H9 (cell line): ENCODE measurements around the gene ZNF76. TPM values are rescaled to one million over a fixed set of nuclear protein-coding genes. Genes with fewer than 3 reads are reported as not detected.

Experiments used
- DNase-seq: peaks from one replicate; pipeline ENCODE4 v3.0.0-alpha.2; 2017
- H2AFZ ChIP-seq: one replicate; pipeline ENCODE4 v1.6.1; 2013; ENCODE audit warnings: mild to moderate bottlenecking, low read length, control low read depth, moderate library complexity
- H2AK5ac ChIP-seq: 2 replicates; pipeline ENCODE4 v1.6.1; 2013; ENCODE audit warnings: low read length, control low read depth, mixed read lengths; ENCODE audit not compliant: insufficient read length
- H2BK120ac ChIP-seq: one replicate; pipeline ENCODE4 v1.6.1; 2013; ENCODE audit warnings: low read depth, mild to moderate bottlenecking, low read length, control low read depth, inconsistent platforms; ENCODE audit not compliant: poor library complexity, severe bottlenecking
- H2BK12ac ChIP-seq: 2 replicates; pipeline ENCODE4 v1.6.1; 2013; ENCODE audit warnings: low read length, control low read depth, mixed read lengths, low read depth; ENCODE audit not compliant: insufficient read length
- H2BK15ac ChIP-seq: 2 replicates; pipeline ENCODE4 v1.6.1; 2013; ENCODE audit warnings: low read depth, low read length, control low read depth
- H2BK20ac ChIP-seq: one replicate; pipeline ENCODE4 v1.6.1; 2013; ENCODE audit warnings: low read depth, mild to moderate bottlenecking, low read length, control low read depth, inconsistent platforms; ENCODE audit not compliant: poor library complexity, severe bottlenecking
- H2BK5ac ChIP-seq: 2 replicates; pipeline ENCODE4 v1.6.1; 2013; ENCODE audit warnings: low read length, control low read depth, mixed read lengths; ENCODE audit not compliant: insufficient read length
- H3K14ac ChIP-seq: 2 replicates; pipeline ENCODE4 v1.6.1; 2013; ENCODE audit warnings: low read length, control low read depth; ENCODE audit not compliant: insufficient read depth
- H3K18ac ChIP-seq: 2 replicates; pipeline ENCODE4 v1.6.1; 2013; ENCODE audit warnings: low read depth, mild to moderate bottlenecking, mixed read lengths, low read length, control low read depth; ENCODE audit not compliant: insufficient read length
- H3K23ac ChIP-seq: 2 replicates; pipeline ENCODE4 v1.6.1; 2013; ENCODE audit warnings: low read length, control low read depth, mixed read lengths, low read depth; ENCODE audit not compliant: insufficient read length
- H3K23me2 ChIP-seq: 2 replicates; pipeline ENCODE4 v1.6.1; 2013; ENCODE audit warnings: low read depth, mild to moderate bottlenecking, mixed read lengths, low read length, control low read depth; ENCODE audit not compliant: insufficient read length, poor library complexity, severe bottlenecking
- H3K27ac ChIP-seq: 2 replicates; pipeline ENCODE4 v1.5.1; 2013; ENCODE audit warnings: low read length, control low read depth, mixed read lengths, low read depth; ENCODE audit not compliant: insufficient read length
- H3K27me3 ChIP-seq: 2 replicates; pipeline ENCODE4 v1.6.1; 2013; ENCODE audit warnings: low read length, control low read depth, inconsistent platforms; ENCODE audit not compliant: insufficient read depth
- H3K4ac ChIP-seq: 2 replicates; pipeline ENCODE4 v1.6.1; 2013; ENCODE audit warnings: low read depth, mild to moderate bottlenecking, control low read depth, inconsistent platforms, low read length, moderate library complexity
- H3K4me1 ChIP-seq: 2 replicates; pipeline ENCODE4 v1.6.1; 2013; ENCODE audit warnings: low read length, control low read depth, inconsistent platforms; ENCODE audit not compliant: insufficient read depth
- H3K4me2 ChIP-seq: 2 replicates; pipeline ENCODE4 v1.6.1; 2013; ENCODE audit warnings: low read length, control low read depth, mixed read lengths; ENCODE audit not compliant: insufficient read length, insufficient read depth
- H3K56ac ChIP-seq: 2 replicates; pipeline ENCODE4 v1.6.1; 2013; ENCODE audit warnings: low read depth, mild to moderate bottlenecking, mixed read lengths, low read length, control low read depth; ENCODE audit not compliant: insufficient read length
- H3K79me1 ChIP-seq: 2 replicates; pipeline ENCODE4 v1.6.1; 2013; ENCODE audit warnings: low read depth, mild to moderate bottlenecking, moderate library complexity, low read length, control low read depth, inconsistent platforms; ENCODE audit not compliant: insufficient read depth, poor library complexity, severe bottlenecking
- H3K79me2 ChIP-seq: 2 replicates; pipeline ENCODE4 v1.6.1; 2013; ENCODE audit warnings: low read length, control low read depth, inconsistent platforms; ENCODE audit not compliant: insufficient read depth
- H3K9ac ChIP-seq: 2 replicates; pipeline ENCODE4 v1.6.1; 2013; ENCODE audit warnings: low read length, control low read depth, mixed read lengths; ENCODE audit not compliant: insufficient read length; ENCODE audit errors: extremely low read depth
- H3K9me3 ChIP-seq: one replicate; pipeline ENCODE4 v1.6.1; 2013; ENCODE audit warnings: low read depth, low read length, inconsistent platforms; ENCODE audit not compliant: control insufficient read depth
- H3T11ph ChIP-seq: one replicate; pipeline ENCODE4 v1.6.1; 2013; ENCODE audit warnings: mild to moderate bottlenecking, low read length, control low read depth, inconsistent platforms
- H4K20me1 ChIP-seq: one replicate; pipeline ENCODE4 v1.6.1; 2013; ENCODE audit not compliant: control insufficient read depth, insufficient read length, insufficient read depth
- H4K5ac ChIP-seq: 2 replicates; pipeline ENCODE4 v1.6.1; 2013; ENCODE audit warnings: low read depth, mild to moderate bottlenecking, mixed read lengths, low read length, control low read depth; ENCODE audit not compliant: insufficient read length
- H4K8ac ChIP-seq: replicated peaks from 2 replicates; pipeline ENCODE4 v1.6.1; 2013; ENCODE audit warnings: low read length, control low read depth, mixed read lengths, low read depth; ENCODE audit not compliant: insufficient read length
- H4K91ac ChIP-seq: 2 replicates; pipeline ENCODE4 v1.6.1; 2013; ENCODE audit warnings: low read depth, mild to moderate bottlenecking, moderate library complexity, mixed read lengths, low read length, control low read depth; ENCODE audit not compliant: insufficient read length
- H3K27ac Mint-ChIP-seq, 3 experiments: 2 replicates in 2 of 3; 3 replicates in 1 of 3; pipeline ENCODE4 v1.8.0; 2020 to 2021; ENCODE audit warnings: mixed read lengths in 3 of 3, mild to moderate bottlenecking in 1 of 3, moderate library complexity in 1 of 3
- H3K27me3 Mint-ChIP-seq: 2 replicates; pipeline ENCODE4 v1.8.0; 2021; ENCODE audit warnings: low read depth, mild to moderate bottlenecking, moderate library complexity, mixed read lengths
- H3K36me3 Mint-ChIP-seq, 3 experiments: 2 replicates in 2 of 3; 3 replicates in 1 of 3; pipeline ENCODE4 v1.8.0; 2020 to 2021; ENCODE audit warnings: low read depth in 3 of 3, mixed read lengths in 3 of 3; ENCODE audit not compliant: insufficient read depth in 1 of 3
- H3K4me1 Mint-ChIP-seq, 2 experiments: 2 replicates each; pipeline ENCODE4 v1.8.0; 2020; ENCODE audit warnings: mixed read lengths in 2 of 2
- H3K4me3 Mint-ChIP-seq, 2 experiments: 2 replicates in 1 of 2; 3 replicates in 1 of 2; pipeline ENCODE4 v1.8.0; 2020 to 2021; ENCODE audit warnings: mild to moderate bottlenecking in 2 of 2, mixed read lengths in 2 of 2, moderate library complexity in 1 of 2
- H3K9me3 Mint-ChIP-seq, 2 experiments: 2 replicates in 1 of 2; 3 replicates in 1 of 2; pipeline ENCODE4 v1.8.0; 2020; ENCODE audit warnings: mild to moderate bottlenecking in 2 of 2, mixed read lengths in 2 of 2, moderate library complexity in 1 of 2
- WGBS: extraction: QIAGEN DNeasy Blood & Tissue Kit; methylation state at CpG from one replicate; pipeline ENCODE4 v1.1.7; 2013; ENCODE audit warnings: missing lambda C conversion rate, low lambda C conversion rate, mixed read lengths; ENCODE audit not compliant: insufficient read length; ENCODE audit errors: extremely low coverage; 5-methylcytosine and 5-hydroxymethylcytosine counted together
- total RNA-seq: library from RNA; stranded (reverse); gene quantifications from 2 replicates; pipeline ENCODE4 v1.2.1, GENCODE V29; 2021
- TF ChIP-seq, protein P1 (sequence below): fragments of 200-600 bp; sonication (generic); conservative IDR thresholded peaks from 3 replicates; pipeline ENCODE4 v1.8.0; 2021; ENCODE audit warnings: antibody characterized with exemption, mild to moderate bottlenecking

The ZNF76 gene
- total RNA-seq, 1 experiment from 2014 or later: 21.1 TPM

DNA sequence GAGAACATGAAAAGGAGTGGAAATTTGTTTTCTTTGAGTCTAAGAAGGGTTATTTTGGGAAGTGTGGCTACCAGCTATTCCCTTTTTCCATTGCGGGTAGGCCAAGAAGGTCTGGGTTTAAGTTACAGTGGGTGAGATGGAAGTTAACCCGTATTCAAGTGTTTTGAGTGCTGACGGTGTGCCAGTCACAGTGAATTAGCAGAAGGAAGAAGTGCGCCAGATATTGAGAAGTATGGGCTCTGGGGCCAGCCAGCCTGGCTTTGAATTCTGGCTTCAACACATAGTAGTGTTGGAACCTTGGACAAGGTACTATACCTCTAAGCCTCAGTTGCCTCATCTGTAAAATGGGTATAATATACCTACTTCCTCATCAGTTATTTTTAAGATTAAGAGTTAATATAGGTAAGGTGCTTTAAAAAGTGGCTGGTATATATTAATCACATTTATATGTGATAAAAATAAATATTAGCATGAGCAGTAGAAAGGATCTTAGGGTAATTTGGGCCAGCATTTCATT lies 16.3 kb downstream of the ZNF76 start:
- H4K5ac ChIP-seq: no peak overlapping the region
- no peak overlapping the region for H3K18ac ChIP-seq
- no peak overlapping the region for H2BK12ac ChIP-seq
- H3K79me2 ChIP-seq: no peaks in the 10 kb centered on the region
- no peak overlapping the region for H2AFZ ChIP-seq
- H3K27me3 ChIP-seq: no peaks in the 10 kb centered on the region
- peaks cover 0 to under 1% (median 0%) of the 10 kb centered on the region in 3 experiments; a peak in 1 of 7 replicates for H3K36me3 Mint-ChIP-seq
- no peak overlapping the region for H2BK5ac ChIP-seq
- no peaks in the 10 kb centered on the region; the same call in 1 of the 2 replicates for H3K27me3 Mint-ChIP-seq
- H3K4ac ChIP-seq: no peak overlapping the region
- H3K4me1 ChIP-seq: no peaks in the 10 kb centered on the region
- no peak overlapping the region for H2BK20ac ChIP-seq
- H3K56ac ChIP-seq: no peak overlapping the region
- H3K4me3 Mint-ChIP-seq: no peak overlapping the region
- H3K23me2 ChIP-seq: no peaks in the 10 kb centered on the region
- no peak overlapping the region for H2BK15ac ChIP-seq
- H3K9me3 ChIP-seq: no peaks in the 10 kb centered on the region
- no peak overlapping the region for H3K14ac ChIP-seq
- H3T11ph ChIP-seq: no peak overlapping the region
- TF ChIP-seq, protein P1, sequence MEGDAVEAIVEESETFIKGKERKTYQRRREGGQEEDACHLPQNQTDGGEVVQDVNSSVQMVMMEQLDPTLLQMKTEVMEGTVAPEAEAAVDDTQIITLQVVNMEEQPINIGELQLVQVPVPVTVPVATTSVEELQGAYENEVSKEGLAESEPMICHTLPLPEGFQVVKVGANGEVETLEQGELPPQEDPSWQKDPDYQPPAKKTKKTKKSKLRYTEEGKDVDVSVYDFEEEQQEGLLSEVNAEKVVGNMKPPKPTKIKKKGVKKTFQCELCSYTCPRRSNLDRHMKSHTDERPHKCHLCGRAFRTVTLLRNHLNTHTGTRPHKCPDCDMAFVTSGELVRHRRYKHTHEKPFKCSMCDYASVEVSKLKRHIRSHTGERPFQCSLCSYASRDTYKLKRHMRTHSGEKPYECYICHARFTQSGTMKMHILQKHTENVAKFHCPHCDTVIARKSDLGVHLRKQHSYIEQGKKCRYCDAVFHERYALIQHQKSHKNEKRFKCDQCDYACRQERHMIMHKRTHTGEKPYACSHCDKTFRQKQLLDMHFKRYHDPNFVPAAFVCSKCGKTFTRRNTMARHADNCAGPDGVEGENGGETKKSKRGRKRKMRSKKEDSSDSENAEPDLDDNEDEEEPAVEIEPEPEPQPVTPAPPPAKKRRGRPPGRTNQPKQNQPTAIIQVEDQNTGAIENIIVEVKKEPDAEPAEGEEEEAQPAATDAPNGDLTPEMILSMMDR: no peak
- DNase-seq: no peak
- H3K9ac ChIP-seq: no peak overlapping the region
- H3K27ac Mint-ChIP-seq: no peak overlapping the region
- H3K27ac ChIP-seq: no peak overlapping the region
- no peak overlapping the region for H4K8ac ChIP-seq
- no peaks in the 10 kb centered on the region for H4K20me1 ChIP-seq
- H2AK5ac ChIP-seq: no peak overlapping the region
- no peak overlapping the region for H3K4me2 ChIP-seq
- peaks cover 0 to 2% of the 10 kb centered on the region in 2 experiments; a peak in 1 of 4 replicates for H3K4me1 Mint-ChIP-seq
- no peaks in the 10 kb centered on the region for H3K79me1 ChIP-seq
- H3K9me3 Mint-ChIP-seq: no peaks in the 10 kb centered on the region
- no peak overlapping the region for H3K23ac ChIP-seq
- no peak overlapping the region for H2BK120ac ChIP-seq
- no peak overlapping the region for H4K91ac ChIP-seq
- WGBS: no CpG with 5 or more reads among the region's 4 CpGs
